ENCODE measurements around the gene FAM50A.

FAM50A gene

DNA sequence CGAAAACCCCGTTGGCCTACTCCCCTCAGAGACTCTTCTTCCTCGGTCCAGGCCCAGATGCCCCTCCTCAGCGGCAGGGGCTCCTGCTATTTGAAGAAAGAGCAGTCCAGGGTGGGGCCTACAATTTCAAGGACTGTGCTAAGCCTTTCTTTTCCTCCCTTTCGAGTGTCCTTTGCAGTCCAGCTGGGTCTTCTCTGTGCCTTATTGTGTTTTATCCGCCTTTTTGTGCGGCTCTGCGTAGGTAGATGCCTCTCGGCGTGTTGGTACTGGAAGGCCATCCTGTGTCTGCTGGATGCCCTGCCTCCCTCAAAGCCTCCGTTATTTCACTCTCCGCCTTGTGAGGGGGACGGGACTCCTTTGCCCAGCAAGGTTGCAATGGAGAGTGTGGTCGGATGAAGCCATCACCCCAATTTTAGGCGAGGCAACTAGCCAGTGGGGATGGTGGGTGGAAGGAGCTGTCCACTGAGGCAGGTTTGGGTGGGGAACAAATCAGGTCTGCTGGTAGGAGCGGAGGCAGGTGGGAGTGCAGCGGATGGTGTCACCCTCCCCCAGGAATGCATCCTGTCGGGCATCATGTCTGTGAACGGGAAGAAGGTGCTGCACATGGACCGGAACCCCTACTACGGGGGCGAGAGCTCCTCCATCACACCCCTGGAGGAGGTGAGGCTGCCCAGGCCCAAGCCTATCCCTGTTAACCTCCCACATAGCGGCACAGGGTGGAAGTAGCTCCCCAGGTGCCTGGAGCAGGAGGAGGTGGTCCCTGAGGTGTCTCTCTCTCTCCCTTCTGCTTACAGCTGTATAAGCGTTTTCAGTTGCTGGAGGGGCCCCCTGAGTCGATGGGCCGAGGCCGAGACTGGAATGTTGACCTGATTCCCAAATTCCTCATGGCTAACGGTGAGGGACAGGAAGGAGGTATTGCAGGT lies 5.7 kb upstream of the FAM50A start:
- TF ChIP-seq, protein P1, sequence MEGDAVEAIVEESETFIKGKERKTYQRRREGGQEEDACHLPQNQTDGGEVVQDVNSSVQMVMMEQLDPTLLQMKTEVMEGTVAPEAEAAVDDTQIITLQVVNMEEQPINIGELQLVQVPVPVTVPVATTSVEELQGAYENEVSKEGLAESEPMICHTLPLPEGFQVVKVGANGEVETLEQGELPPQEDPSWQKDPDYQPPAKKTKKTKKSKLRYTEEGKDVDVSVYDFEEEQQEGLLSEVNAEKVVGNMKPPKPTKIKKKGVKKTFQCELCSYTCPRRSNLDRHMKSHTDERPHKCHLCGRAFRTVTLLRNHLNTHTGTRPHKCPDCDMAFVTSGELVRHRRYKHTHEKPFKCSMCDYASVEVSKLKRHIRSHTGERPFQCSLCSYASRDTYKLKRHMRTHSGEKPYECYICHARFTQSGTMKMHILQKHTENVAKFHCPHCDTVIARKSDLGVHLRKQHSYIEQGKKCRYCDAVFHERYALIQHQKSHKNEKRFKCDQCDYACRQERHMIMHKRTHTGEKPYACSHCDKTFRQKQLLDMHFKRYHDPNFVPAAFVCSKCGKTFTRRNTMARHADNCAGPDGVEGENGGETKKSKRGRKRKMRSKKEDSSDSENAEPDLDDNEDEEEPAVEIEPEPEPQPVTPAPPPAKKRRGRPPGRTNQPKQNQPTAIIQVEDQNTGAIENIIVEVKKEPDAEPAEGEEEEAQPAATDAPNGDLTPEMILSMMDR (conservative IDR thresholded peaks at IDR 0.05): no peak
- H3K27ac ChIP-seq: peak overlapping the region; percentile 84; the same call in 1 of the 2 replicates

DNA sequence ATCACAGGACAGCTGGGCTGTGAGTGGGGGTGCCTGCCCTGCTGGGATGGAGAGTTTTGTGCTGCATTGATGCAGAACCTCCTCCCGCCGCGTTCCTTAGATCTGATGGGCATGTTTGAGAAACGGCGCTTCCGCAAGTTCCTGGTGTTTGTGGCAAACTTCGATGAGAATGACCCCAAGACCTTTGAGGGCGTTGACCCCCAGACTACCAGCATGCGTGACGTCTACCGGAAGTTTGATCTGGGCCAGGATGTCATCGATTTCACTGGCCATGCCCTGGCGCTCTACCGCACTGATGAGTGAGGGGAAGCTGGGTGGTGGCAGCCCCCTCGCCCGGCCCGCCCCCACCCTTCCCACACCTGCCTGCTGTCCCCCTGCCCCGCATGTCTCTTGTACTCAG lies 4.1 kb upstream of the FAM50A start:
- TF ChIP-seq, protein P1 (conservative IDR thresholded peaks at IDR 0.05): no peak
- no peak overlapping the region for H3K27ac ChIP-seq

GRCh38 chrX:154440623-154441357 lies 3.2 kb upstream of the FAM50A start:
- TF ChIP-seq, protein P1 (conservative IDR thresholded peaks at IDR 0.05): no peak
- H3K27ac ChIP-seq: no peak overlapping the region

GRCh38 chrX:154441564-154441963 lies 2.4 kb upstream of the FAM50A start:
- H3K27ac ChIP-seq: no peak overlapping the region
- TF ChIP-seq, protein P1 (conservative IDR thresholded peaks at IDR 0.05): no peak

DNA sequence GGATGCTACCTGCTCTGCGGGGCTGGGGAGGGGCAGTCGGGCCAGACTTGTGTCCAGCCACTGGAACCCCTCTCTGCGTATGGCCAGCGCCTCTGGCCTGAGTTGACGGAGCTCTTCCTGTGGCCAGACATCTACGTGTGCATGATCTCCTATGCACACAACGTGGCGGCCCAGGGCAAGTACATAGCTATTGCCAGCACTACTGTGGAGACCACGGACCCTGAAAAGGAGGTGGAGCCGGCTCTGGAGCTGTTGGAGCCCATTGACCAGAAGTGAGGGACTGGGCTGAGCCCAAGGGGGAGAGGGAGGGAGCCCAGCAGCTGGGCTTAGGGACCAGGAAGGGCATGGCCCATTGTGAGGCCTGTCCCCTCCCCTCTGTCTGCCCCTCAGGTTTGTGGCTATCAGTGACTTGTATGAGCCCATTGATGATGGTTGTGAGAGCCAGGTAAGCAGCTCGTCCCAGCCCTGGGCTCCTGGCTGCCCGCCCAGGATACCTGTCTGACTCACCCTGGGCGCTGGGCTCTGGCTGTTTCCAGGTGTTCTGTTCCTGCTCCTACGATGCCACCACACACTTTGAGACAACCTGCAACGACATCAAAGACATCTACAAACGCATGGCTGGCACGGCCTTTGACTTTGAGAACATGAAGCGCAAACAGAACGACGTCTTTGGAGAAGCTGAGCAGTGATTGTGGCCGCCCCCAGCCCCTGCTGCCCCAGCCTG lies 1.8 kb upstream of the FAM50A start:
- TF ChIP-seq, protein P1 (conservative IDR thresholded peaks at IDR 0.05): no peak
- H3K27ac ChIP-seq: no peak overlapping the region

GRCh38 chrX:154443479-154443910 lies 446 bp upstream of the FAM50A start:
- peak overlapping the region; percentile 77 for H3K27ac ChIP-seq
- TF ChIP-seq, protein P1 (conservative IDR thresholded peaks at IDR 0.05): no peak
